GM12864 (cell line): Measurements from ENCODE around the gene ZG16.
"Not testable (repeated sequence)": the region's sequence is repeated elsewhere in the genome, so short reads cannot be mapped to it uniquely, and the experiment has no call there.

Experiments used
- DNase-seq: peaks from one replicate; pipeline ENCODE4 v3.0.0-alpha.2; 2011; ENCODE audit warnings: low read depth
- H3K4me3 ChIP-seq: 2 replicates; pipeline ENCODE4 v1.5.1; 2011; ENCODE audit warnings: mild to moderate bottlenecking, low read depth, low read length, control low read depth
- TF ChIP-seq, protein P1 (sequence below): IDR thresholded peaks from 2 replicates; pipeline ENCODE4 v1.5.1; 2011; ENCODE audit warnings: low read depth, mild to moderate bottlenecking, moderate library complexity, low read length, control low read depth, inconsistent platforms; ENCODE audit errors: missing control alignments

The ZG16 gene, protein sequence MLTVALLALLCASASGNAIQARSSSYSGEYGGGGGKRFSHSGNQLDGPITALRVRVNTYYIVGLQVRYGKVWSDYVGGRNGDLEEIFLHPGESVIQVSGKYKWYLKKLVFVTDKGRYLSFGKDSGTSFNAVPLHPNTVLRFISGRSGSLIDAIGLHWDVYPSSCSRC

DNA sequence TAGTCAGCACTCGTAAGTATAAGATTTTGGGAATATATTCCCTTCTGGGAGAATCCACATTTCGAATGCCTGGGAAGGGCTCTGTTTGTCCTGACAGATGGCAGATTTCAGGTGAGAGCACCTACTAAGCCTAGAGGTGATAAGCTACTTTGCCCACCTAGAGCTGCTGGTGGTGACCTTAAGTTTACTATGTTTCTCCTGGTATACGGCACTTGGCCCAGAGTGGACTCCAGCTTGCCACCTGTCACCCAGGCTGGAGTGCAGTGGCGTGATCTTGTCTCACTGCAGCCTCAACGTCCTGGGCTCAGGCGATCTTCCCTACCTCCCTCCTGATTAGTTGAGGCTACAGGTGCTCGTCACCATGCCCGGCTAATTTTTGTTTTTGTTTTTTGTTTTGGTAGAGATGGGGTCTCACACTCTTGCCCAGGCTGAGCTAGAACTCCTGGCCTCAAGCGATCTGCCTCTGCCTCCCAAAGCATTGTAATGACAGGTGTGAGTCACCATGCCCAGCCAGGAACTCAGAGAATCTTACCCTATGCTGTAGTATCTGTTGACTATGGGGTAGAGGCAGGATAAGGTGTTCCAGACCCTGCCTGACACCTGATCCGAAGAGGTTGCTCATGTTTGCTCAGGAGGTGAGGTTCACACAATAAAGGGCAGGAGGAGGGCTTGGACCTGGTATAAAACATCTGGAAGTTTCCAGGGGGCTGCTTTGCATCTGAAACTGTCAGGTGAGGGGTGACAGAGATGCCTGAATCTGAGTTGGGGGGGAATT is at the start of gene ZG16:
TSS of gene ZG16 (plus strand) at position 681 of the 775 bp plus-strand sequence. CDS start 1,011 bp downstream, outside the sequence.
- no peak for DNase-seq
- no peak within 1 kb of the TSS for H3K4me3 ChIP-seq
- TF ChIP-seq, protein P1, sequence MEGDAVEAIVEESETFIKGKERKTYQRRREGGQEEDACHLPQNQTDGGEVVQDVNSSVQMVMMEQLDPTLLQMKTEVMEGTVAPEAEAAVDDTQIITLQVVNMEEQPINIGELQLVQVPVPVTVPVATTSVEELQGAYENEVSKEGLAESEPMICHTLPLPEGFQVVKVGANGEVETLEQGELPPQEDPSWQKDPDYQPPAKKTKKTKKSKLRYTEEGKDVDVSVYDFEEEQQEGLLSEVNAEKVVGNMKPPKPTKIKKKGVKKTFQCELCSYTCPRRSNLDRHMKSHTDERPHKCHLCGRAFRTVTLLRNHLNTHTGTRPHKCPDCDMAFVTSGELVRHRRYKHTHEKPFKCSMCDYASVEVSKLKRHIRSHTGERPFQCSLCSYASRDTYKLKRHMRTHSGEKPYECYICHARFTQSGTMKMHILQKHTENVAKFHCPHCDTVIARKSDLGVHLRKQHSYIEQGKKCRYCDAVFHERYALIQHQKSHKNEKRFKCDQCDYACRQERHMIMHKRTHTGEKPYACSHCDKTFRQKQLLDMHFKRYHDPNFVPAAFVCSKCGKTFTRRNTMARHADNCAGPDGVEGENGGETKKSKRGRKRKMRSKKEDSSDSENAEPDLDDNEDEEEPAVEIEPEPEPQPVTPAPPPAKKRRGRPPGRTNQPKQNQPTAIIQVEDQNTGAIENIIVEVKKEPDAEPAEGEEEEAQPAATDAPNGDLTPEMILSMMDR, result no peak

DNA sequence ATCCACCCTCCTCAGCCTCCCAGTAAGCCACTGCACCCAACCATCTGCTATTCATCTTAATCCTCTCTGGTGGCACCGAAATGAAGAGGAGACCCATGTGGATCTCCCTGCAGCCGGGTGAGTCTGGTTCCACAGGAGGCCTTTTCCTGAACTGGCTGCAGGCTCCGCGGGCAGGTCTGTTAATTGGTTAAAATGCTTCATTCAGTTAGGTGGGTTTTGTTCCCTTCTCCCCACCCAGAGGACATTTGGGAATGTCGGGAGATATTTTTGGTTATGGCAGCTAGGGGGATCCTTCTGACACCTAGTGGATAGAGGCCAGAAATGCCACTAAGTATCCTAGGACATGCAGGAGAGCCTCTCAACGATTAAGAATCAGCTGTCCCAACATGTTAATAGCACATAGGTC is 48.9 kb upstream of the ZG16 start:
- no peak for DNase-seq
- TF ChIP-seq, protein P1, result peak; percentile 57
- H3K4me3 ChIP-seq, result no peak overlapping the region

DNA sequence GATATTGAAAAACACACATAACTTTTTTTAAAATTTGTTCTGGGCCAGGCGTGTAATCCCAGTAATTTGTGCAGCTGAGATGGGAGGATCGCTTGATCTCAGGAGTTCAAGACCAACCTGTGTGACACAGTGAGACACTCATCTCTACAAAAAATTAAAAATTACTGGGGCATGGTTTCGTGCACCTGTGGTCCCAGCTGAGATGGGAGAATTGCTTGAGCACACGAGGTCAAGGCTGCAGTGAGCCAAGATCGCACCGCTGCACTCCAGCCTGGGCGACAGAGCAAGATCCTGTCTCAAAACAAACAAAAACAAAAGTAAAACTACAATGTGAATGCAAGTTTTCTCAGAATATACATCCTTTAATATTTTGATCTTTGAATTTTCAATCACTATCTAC is 47.4 kb upstream of the ZG16 start:
- DNase-seq, result peak; percentile 76
- TF ChIP-seq, protein P1, result no peak
- H3K4me3 ChIP-seq, result no peak overlapping the region; the same call in 1 of the 2 replicates

DNA sequence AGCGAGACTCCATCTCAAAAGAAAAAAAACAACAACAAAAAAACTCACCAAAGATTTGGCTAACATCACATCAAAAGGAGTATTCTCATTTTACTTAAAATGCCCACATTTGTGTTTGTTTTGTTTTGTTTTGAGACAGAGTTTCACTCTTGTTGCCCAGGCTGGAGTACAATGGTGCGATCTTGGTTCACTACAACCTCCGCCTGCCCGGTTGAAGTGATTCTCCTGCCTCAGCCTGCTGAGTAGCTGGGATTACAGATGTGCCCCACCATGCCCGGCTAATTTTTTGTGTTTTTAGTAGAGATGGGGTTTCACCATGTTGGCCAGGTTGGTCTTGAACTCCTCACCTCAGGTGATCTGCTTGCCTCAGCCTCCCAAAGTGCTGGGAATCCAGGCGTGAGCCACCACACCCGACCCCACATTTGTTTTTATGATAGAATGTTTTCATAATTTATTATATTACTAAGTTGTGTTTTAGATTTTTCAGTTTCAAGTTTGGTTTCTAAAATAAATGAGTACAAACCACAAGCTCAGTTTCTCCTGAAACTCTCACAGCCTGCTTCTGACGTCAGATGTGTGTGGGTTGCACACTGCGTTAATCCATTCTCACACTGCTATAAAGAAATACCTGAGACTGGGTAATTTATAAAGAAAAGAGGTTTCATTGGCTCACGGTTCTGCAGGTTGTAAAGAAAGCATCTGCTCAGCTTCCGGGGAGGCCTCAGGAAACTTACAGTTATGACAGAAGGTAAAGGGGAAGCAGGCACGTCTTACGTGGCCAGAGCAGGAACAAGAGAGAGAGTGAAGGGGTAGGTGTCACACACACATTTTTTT is 46.1 kb upstream of the ZG16 start:
- peak; percentile 95 for DNase-seq
- H3K4me3 ChIP-seq, result not testable (repeated sequence)

DNA sequence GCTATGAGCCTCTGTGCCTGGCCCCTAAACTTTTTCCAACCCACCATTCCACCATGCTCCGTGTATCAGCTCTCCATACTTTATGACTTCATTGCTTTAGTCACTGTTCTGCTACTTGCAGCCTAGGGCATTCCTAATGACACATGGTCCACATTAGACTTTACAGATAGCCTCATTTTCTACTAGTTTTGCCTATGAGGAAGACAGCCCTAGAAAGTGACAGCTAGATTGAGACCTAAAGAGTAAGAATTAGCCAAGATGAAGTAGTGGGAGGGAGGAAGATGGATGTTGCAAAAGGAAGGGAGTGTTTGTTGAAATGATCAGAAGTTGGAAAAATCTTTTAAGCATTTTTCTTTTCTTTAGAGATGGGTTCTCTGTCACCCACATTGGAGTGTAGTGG is 43.3 kb upstream of the ZG16 start:
- no peak overlapping the region for H3K4me3 ChIP-seq
- DNase-seq, result no peak
- TF ChIP-seq, protein P1, result no peak

DNA sequence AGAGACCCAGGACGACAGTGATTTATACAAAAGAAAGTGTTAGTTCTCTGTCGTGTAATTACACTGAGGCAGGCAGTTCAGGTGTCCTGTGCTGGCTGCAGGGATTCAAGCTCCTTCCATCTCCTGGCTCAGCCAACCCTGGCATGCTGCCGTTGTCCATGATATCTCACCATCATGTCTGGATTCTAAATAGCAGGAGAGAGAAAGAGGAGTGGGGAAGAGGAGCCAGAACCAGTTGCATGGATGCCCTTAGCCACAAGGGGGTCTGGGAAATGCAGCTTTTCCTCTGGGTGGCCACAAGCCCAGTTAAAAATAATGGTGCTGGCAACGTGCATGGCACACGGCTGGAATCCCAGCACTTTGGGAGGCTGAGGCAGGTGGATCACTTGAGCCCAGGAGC is 41.9 kb upstream of the ZG16 start:
- TF ChIP-seq, protein P1, result peak; percentile 12

DNA sequence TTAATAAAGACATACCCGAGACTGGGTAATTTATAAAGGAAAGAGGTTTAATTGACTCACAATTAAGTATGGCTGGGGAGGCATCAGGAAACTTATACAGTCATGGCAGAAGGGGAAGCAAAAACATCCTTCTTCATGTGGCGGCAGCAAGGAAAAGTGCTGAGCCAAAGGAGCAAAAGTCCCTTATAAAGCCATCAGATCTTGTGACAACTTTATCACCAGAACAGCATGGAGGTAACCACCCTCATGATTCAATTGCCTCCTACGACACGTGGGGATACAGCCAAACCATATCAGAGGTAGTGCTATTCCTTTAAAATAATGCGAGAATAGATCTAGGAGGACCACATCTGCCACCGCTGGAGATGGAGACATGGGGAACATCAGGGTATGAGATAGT is 41.3 kb upstream of the ZG16 start:
- no peak overlapping the region for H3K4me3 ChIP-seq
- TF ChIP-seq, protein P1, result no peak
- DNase-seq, result no peak

More for the DNA sequence above, 41.9 kb upstream of the ZG16 start:
- H3K4me3 ChIP-seq, result no peak overlapping the region
- DNase-seq, result no peak
